H9 (cell line): Measurements from ENCODE around the gene SYT9. TPM values are rescaled to one million over a fixed set of nuclear protein-coding genes. Genes with fewer than 3 reads are reported as not detected.
A peak's percentile ranks its signal among the peaks of the same experiment; 100 is the strongest.

Experiments
- DNase-seq: peaks from one replicate; pipeline ENCODE4 v3.0.0-alpha.2; 2017
- H2AFZ ChIP-seq: one replicate; pipeline ENCODE4 v1.6.1; 2013; ENCODE audit warnings: mild to moderate bottlenecking, low read length, control low read depth, moderate library complexity
- H2AK5ac ChIP-seq: 2 replicates; pipeline ENCODE4 v1.6.1; 2013; ENCODE audit warnings: low read length, control low read depth, mixed read lengths; ENCODE audit not compliant: insufficient read length
- H2BK120ac ChIP-seq: one replicate; pipeline ENCODE4 v1.6.1; 2013; ENCODE audit warnings: low read depth, mild to moderate bottlenecking, low read length, control low read depth, inconsistent platforms; ENCODE audit not compliant: poor library complexity, severe bottlenecking
- H2BK12ac ChIP-seq: 2 replicates; pipeline ENCODE4 v1.6.1; 2013; ENCODE audit warnings: low read length, control low read depth, mixed read lengths, low read depth; ENCODE audit not compliant: insufficient read length
- H2BK15ac ChIP-seq: 2 replicates; pipeline ENCODE4 v1.6.1; 2013; ENCODE audit warnings: low read depth, low read length, control low read depth
- H2BK20ac ChIP-seq: one replicate; pipeline ENCODE4 v1.6.1; 2013; ENCODE audit warnings: low read depth, mild to moderate bottlenecking, low read length, control low read depth, inconsistent platforms; ENCODE audit not compliant: poor library complexity, severe bottlenecking
- H2BK5ac ChIP-seq: 2 replicates; pipeline ENCODE4 v1.6.1; 2013; ENCODE audit warnings: low read length, control low read depth, mixed read lengths; ENCODE audit not compliant: insufficient read length
- H3K14ac ChIP-seq: 2 replicates; pipeline ENCODE4 v1.6.1; 2013; ENCODE audit warnings: low read length, control low read depth; ENCODE audit not compliant: insufficient read depth
- H3K18ac ChIP-seq: 2 replicates; pipeline ENCODE4 v1.6.1; 2013; ENCODE audit warnings: low read depth, mild to moderate bottlenecking, mixed read lengths, low read length, control low read depth; ENCODE audit not compliant: insufficient read length
- H3K23ac ChIP-seq: 2 replicates; pipeline ENCODE4 v1.6.1; 2013; ENCODE audit warnings: low read length, control low read depth, mixed read lengths, low read depth; ENCODE audit not compliant: insufficient read length
- H3K23me2 ChIP-seq: 2 replicates; pipeline ENCODE4 v1.6.1; 2013; ENCODE audit warnings: low read depth, mild to moderate bottlenecking, mixed read lengths, low read length, control low read depth; ENCODE audit not compliant: insufficient read length, poor library complexity, severe bottlenecking
- H3K27ac ChIP-seq: 2 replicates; pipeline ENCODE4 v1.5.1; 2013; ENCODE audit warnings: low read length, control low read depth, mixed read lengths, low read depth; ENCODE audit not compliant: insufficient read length
- H3K27me3 ChIP-seq: 2 replicates; pipeline ENCODE4 v1.6.1; 2013; ENCODE audit warnings: low read length, control low read depth, inconsistent platforms; ENCODE audit not compliant: insufficient read depth
- H3K4ac ChIP-seq: 2 replicates; pipeline ENCODE4 v1.6.1; 2013; ENCODE audit warnings: low read depth, mild to moderate bottlenecking, control low read depth, inconsistent platforms, low read length, moderate library complexity
- H3K4me1 ChIP-seq: 2 replicates; pipeline ENCODE4 v1.6.1; 2013; ENCODE audit warnings: low read length, control low read depth, inconsistent platforms; ENCODE audit not compliant: insufficient read depth
- H3K4me2 ChIP-seq: 2 replicates; pipeline ENCODE4 v1.6.1; 2013; ENCODE audit warnings: low read length, control low read depth, mixed read lengths; ENCODE audit not compliant: insufficient read length, insufficient read depth
- H3K56ac ChIP-seq: 2 replicates; pipeline ENCODE4 v1.6.1; 2013; ENCODE audit warnings: low read depth, mild to moderate bottlenecking, mixed read lengths, low read length, control low read depth; ENCODE audit not compliant: insufficient read length
- H3K79me1 ChIP-seq: 2 replicates; pipeline ENCODE4 v1.6.1; 2013; ENCODE audit warnings: low read depth, mild to moderate bottlenecking, moderate library complexity, low read length, control low read depth, inconsistent platforms; ENCODE audit not compliant: insufficient read depth, poor library complexity, severe bottlenecking
- H3K79me2 ChIP-seq: 2 replicates; pipeline ENCODE4 v1.6.1; 2013; ENCODE audit warnings: low read length, control low read depth, inconsistent platforms; ENCODE audit not compliant: insufficient read depth
- H3K9ac ChIP-seq: 2 replicates; pipeline ENCODE4 v1.6.1; 2013; ENCODE audit warnings: low read length, control low read depth, mixed read lengths; ENCODE audit not compliant: insufficient read length; ENCODE audit errors: extremely low read depth
- H3K9me3 ChIP-seq: one replicate; pipeline ENCODE4 v1.6.1; 2013; ENCODE audit warnings: low read depth, low read length, inconsistent platforms; ENCODE audit not compliant: control insufficient read depth
- H3T11ph ChIP-seq: one replicate; pipeline ENCODE4 v1.6.1; 2013; ENCODE audit warnings: mild to moderate bottlenecking, low read length, control low read depth, inconsistent platforms
- H4K20me1 ChIP-seq: one replicate; pipeline ENCODE4 v1.6.1; 2013; ENCODE audit not compliant: control insufficient read depth, insufficient read length, insufficient read depth
- H4K5ac ChIP-seq: 2 replicates; pipeline ENCODE4 v1.6.1; 2013; ENCODE audit warnings: low read depth, mild to moderate bottlenecking, mixed read lengths, low read length, control low read depth; ENCODE audit not compliant: insufficient read length
- H4K8ac ChIP-seq: replicated peaks from 2 replicates; pipeline ENCODE4 v1.6.1; 2013; ENCODE audit warnings: low read length, control low read depth, mixed read lengths, low read depth; ENCODE audit not compliant: insufficient read length
- H4K91ac ChIP-seq: 2 replicates; pipeline ENCODE4 v1.6.1; 2013; ENCODE audit warnings: low read depth, mild to moderate bottlenecking, moderate library complexity, mixed read lengths, low read length, control low read depth; ENCODE audit not compliant: insufficient read length
- H3K27ac Mint-ChIP-seq, 3 experiments: 2 replicates in 2 of 3; 3 replicates in 1 of 3; pipeline ENCODE4 v1.8.0; 2020 to 2021; ENCODE audit warnings: mixed read lengths in 3 of 3, mild to moderate bottlenecking in 1 of 3, moderate library complexity in 1 of 3
- H3K27me3 Mint-ChIP-seq: 2 replicates; pipeline ENCODE4 v1.8.0; 2021; ENCODE audit warnings: low read depth, mild to moderate bottlenecking, moderate library complexity, mixed read lengths
- H3K36me3 Mint-ChIP-seq, 3 experiments: 2 replicates in 2 of 3; 3 replicates in 1 of 3; pipeline ENCODE4 v1.8.0; 2020 to 2021; ENCODE audit warnings: low read depth in 3 of 3, mixed read lengths in 3 of 3; ENCODE audit not compliant: insufficient read depth in 1 of 3
- H3K4me1 Mint-ChIP-seq, 2 experiments: 2 replicates each; pipeline ENCODE4 v1.8.0; 2020; ENCODE audit warnings: mixed read lengths in 2 of 2
- H3K4me3 Mint-ChIP-seq, 2 experiments: 2 replicates in 1 of 2; 3 replicates in 1 of 2; pipeline ENCODE4 v1.8.0; 2020 to 2021; ENCODE audit warnings: mild to moderate bottlenecking in 2 of 2, mixed read lengths in 2 of 2, moderate library complexity in 1 of 2
- H3K9me3 Mint-ChIP-seq, 2 experiments: 2 replicates in 1 of 2; 3 replicates in 1 of 2; pipeline ENCODE4 v1.8.0; 2020; ENCODE audit warnings: mild to moderate bottlenecking in 2 of 2, mixed read lengths in 2 of 2, moderate library complexity in 1 of 2
- CTCF ChIP-seq: fragments of 200-600 bp; sonication (generic); conservative IDR thresholded peaks from 3 replicates; pipeline ENCODE4 v1.8.0; 2021; ENCODE audit warnings: antibody characterized with exemption, mild to moderate bottlenecking
- WGBS: extraction: QIAGEN DNeasy Blood & Tissue Kit; methylation state at CpG from one replicate; pipeline ENCODE4 v1.1.7; 2013; ENCODE audit warnings: missing lambda C conversion rate, low lambda C conversion rate, mixed read lengths; ENCODE audit not compliant: insufficient read length; ENCODE audit errors: extremely low coverage; 5-methylcytosine and 5-hydroxymethylcytosine counted together
- total RNA-seq: library from RNA; stranded (reverse); gene quantifications from 2 replicates; pipeline ENCODE4 v1.2.1, GENCODE V29; 2021

Gene SYT9
- total RNA-seq, 1 experiment from 2014 or later = 0.63 TPM

DNA sequence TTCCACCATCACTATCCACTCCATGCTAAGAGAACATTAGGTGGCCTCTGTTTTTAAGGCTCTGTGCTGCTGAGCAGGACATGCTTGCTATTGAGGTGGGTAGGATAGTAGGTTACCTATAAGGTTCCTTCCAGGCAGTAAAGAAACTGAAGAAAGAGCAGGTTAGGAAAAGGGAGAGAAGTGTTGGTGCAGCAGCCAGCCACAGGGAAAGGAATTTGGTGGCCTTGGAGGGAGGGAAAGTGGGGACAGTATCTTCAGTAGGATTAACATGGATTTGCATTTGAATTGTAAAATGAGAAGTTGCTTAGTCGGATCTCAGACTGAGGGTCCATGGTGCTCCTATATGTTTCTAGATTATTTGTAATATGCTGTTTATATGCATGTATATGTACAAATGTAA, 184.4 kb downstream of the SYT9 start:
- Histone ChIP-seq H3K4me2 (no peak overlapping the region), H3K4me1 (no peaks in the 10 kb centered on the region; the same call in 1 of the 2 replicates), H2AFZ (no peak overlapping the region), H3K27ac (no peak overlapping the region), H3K23me2 (no peaks in the 10 kb centered on the region), H3K56ac (no peak overlapping the region), H3K27me3 (no peaks in the 10 kb centered on the region), H3K79me2 (no peaks in the 10 kb centered on the region), H3K4ac (no peak overlapping the region), H3K79me1 (no peaks in the 10 kb centered on the region), H2BK120ac (no peak overlapping the region), H4K20me1 (no peaks in the 10 kb centered on the region), H2BK15ac (no peak overlapping the region), H4K91ac (no peak overlapping the region), H3K14ac (no peak overlapping the region), H3T11ph (no peak overlapping the region), H2BK5ac (no peak overlapping the region), H4K8ac (no peak overlapping the region), H2BK20ac (no peak overlapping the region), H3K23ac (no peak overlapping the region), H3K9me3 (no peaks in the 10 kb centered on the region), H4K5ac (no peak overlapping the region), H3K9ac (no peak overlapping the region), H3K18ac (no peak overlapping the region), H2BK12ac (no peak overlapping the region), H2AK5ac (no peak overlapping the region)
- Mint-ChIP-seq H3K27me3 (no peaks in the 10 kb centered on the region; the same call in 1 of the 2 replicates), H3K36me3 (no peaks in the 10 kb centered on the region), H3K9me3 (no peaks in the 10 kb centered on the region), H3K4me1 (peaks cover 14 to 15% of the 10 kb centered on the region in 2 experiments), H3K27ac (0 out of 7 replicates have a peak overlapping the region, but pooled peaks of 1 of the 3 experiments have one; percentile 62), H3K4me3 (no peak overlapping the region)
- WGBS = no CpG with 5 or more reads among the region's 1 CpG
- TF ChIP-seq CTCF = no peak
- no peak for DNase-seq
